Stimulated activated CD8-positive, alpha-beta memory T cell treated with anti-CD3 and anti-CD28 coated beads, Interleukin-7, amount 100 ng/mL, for 1 hour (primary cell): ENCODE results near the gene BCKDHB.

ENCODE experiments used
- DNase-seq, 2 donors: peaks; one replicate each; pipeline ENCODE4 v3.0.0-alpha.2; 2020; ENCODE audit warnings: low read depth in 2 of 2

The BCKDHB gene

GRCh38 chr6:80382811-80383210 lies 276.3 kb downstream of the BCKDHB start:
- no peak for DNase-seq

DNA sequence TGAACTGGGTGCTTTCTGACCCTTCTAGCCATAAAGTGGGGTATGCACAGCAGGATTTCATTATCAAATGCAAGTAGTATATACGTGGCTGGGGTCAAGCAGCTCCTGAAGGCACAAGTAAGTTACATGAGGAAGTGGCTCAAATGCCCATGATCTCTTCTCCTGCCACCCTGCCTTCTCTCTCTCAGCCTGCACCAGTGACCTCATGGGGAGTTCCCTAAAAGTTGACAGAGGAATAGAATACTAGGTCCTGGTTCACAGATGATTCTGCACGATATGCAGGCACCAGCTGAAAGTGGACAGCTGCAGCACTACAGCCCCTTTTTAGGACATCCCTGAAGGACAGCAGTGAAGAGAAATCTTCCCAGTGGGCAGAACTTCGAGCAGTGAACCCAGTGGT lies 282.0 kb downstream of the BCKDHB start:
- no peak for DNase-seq
